Suprapubic skin (tissue), 4 donors: Measurements from ENCODE around the gene VPS41. TPM values are rescaled to one million over a fixed set of nuclear protein-coding genes. Genes with fewer than 3 reads are reported as not detected.

Experiments
- DNase-seq, 2 donors: peaks; one replicate each; pipeline ENCODE4 v3.0.0-alpha.2; 2019; ENCODE audit warnings: low spot score in 2 of 2
- H3K27ac ChIP-seq: fragments of 200-600 bp; sonication (generic); one replicate; pipeline ENCODE4 v1.5.1; 2019
- H3K27me3 ChIP-seq: fragments of 200-600 bp; sonication (generic); one replicate; pipeline ENCODE4 v1.5.1; 2019
- H3K36me3 ChIP-seq: fragments of 200-600 bp; sonication (generic); one replicate; pipeline ENCODE4 v1.5.1; 2019
- H3K4me1 ChIP-seq: fragments of 200-600 bp; sonication (generic); one replicate; pipeline ENCODE4 v1.5.1; 2019
- H3K4me3 ChIP-seq: fragments of 200-600 bp; sonication (generic); one replicate; pipeline ENCODE4 v1.5.1; 2019; ENCODE audit warnings: mild to moderate bottlenecking
- H3K9me3 ChIP-seq: fragments of 200-600 bp; sonication (generic); one replicate; pipeline ENCODE4 v1.5.1; 2019
- EP300 ChIP-seq: sonication (generic); formaldehyde crosslinking; IDR thresholded peaks from one replicate; pipeline ENCODE4 v1.6.1; 2017; ENCODE audit warnings: antibody characterized with exemption
- POLR2A ChIP-seq, 2 donors: fragments of 450-650 bp; IDR thresholded peaks; one replicate each; pipeline ENCODE4 v1.6.1; 2017; ENCODE audit warnings: antibody characterized with exemption in 2 of 2, mild to moderate bottlenecking in 2 of 2, moderate library complexity in 2 of 2
- POLR2AphosphoS5 ChIP-seq, 3 donors: sonication (generic); formaldehyde crosslinking; IDR thresholded peaks; one replicate each; pipeline ENCODE4 v1.6.1; 2017; ENCODE audit warnings: antibody characterized with exemption in 3 of 3
- WGBS: methylation state at CpG from one replicate; pipeline ENCODE4 v1.1.5; 2018; 5-methylcytosine and 5-hydroxymethylcytosine counted together
- total RNA-seq, 4 donors: library from RNA; depleted of rRNA; stranded (reverse); fragments of >200 nt; gene quantifications; one replicate each; pipeline ENCODE4 v1.1.0, GENCODE V29; 2016
- TF ChIP-seq, protein P1 (sequence below), 2 donors: fragments of 200-600 bp in 1 of 2; fragments of 450-650 bp in 1 of 2; sonication (generic) in 1 of 2; IDR thresholded peaks; one replicate each; pipeline ENCODE4 v1.5.1; 2016 to 2019; ENCODE audit warnings: antibody characterized with exemption in 2 of 2, mild to moderate bottlenecking in 1 of 2, moderate library complexity in 1 of 2

The VPS41 gene
- total RNA-seq, 4 donors from 2014 or later = 28.6 to 65.5 (median 38.1) TPM

DNA sequence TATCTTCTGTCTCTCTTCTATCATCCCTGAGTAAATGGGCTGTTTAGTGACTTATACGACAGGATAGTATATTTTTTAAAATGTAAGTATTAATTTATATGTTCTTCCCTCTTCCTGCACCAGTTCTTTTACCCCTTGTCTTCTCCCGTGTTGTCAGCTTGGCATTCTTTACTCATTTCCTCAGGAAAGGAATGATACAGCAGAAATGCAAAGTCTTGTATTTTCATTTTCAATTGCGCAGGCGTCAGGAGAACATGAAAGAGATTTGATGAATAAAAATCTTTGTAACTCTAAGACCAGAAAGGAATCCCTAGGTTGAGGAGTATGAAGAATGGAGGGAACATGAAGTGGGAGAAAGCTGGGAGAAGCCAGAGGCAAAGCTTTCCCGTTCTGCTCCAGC lies 18.8 kb upstream of the VPS41 start:
- WGBS = 69% methylated on average over 5 of the region's 5 CpGs
- H3K27me3 ChIP-seq = no peaks in the 10 kb centered on the region
- no peak for TF ChIP-seq POLR2A (IDR thresholded peaks at IDR 0.05)
- H3K4me1 ChIP-seq = no peaks in the 10 kb centered on the region
- no peak for DNase-seq
- no peaks in the 10 kb centered on the region for H3K36me3 ChIP-seq
- no peaks in the 10 kb centered on the region for H3K9me3 ChIP-seq
- H3K27ac ChIP-seq = no peak overlapping the region
- H3K4me3 ChIP-seq = no peak overlapping the region

DNA sequence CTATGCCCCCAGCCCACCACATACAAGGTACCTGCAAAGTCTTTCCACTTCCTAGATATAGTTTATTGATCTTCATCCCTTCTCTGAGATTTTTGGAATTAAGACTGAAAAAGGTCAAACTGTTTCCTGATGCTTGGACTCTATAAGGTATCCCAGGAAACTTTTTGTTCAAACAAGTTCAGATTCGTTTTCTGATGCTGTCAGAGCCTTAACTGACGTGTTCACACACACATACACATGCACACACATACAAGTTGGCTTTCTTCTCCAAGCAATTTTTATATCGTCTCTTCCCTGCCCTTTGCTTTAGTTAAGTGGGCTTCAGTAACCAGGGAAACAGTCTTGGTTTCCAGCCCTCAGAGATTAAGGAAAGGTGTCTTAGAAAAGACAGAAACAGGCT lies 11.7 kb upstream of the VPS41 start:
- no peak overlapping the region for H3K4me3 ChIP-seq
- no peaks in the 10 kb centered on the region for H3K27me3 ChIP-seq
- H3K36me3 ChIP-seq = no peaks in the 10 kb centered on the region
- TF ChIP-seq EP300 (no peak), POLR2A (IDR thresholded peaks at IDR 0.05) (no peak), POLR2AphosphoS5 (IDR thresholded peaks at IDR 0.05) (no peak)
- TF ChIP-seq, protein P1, sequence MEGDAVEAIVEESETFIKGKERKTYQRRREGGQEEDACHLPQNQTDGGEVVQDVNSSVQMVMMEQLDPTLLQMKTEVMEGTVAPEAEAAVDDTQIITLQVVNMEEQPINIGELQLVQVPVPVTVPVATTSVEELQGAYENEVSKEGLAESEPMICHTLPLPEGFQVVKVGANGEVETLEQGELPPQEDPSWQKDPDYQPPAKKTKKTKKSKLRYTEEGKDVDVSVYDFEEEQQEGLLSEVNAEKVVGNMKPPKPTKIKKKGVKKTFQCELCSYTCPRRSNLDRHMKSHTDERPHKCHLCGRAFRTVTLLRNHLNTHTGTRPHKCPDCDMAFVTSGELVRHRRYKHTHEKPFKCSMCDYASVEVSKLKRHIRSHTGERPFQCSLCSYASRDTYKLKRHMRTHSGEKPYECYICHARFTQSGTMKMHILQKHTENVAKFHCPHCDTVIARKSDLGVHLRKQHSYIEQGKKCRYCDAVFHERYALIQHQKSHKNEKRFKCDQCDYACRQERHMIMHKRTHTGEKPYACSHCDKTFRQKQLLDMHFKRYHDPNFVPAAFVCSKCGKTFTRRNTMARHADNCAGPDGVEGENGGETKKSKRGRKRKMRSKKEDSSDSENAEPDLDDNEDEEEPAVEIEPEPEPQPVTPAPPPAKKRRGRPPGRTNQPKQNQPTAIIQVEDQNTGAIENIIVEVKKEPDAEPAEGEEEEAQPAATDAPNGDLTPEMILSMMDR (IDR thresholded peaks at IDR 0.05) = no peak
- no peaks in the 10 kb centered on the region for H3K9me3 ChIP-seq
- WGBS = 55% methylated on average over 3 of the region's 3 CpGs
- DNase-seq = no peak
- H3K27ac ChIP-seq = no peak overlapping the region
- H3K4me1 ChIP-seq = no peaks in the 10 kb centered on the region

GRCh38 chr7:38916396-38916795 lies 7.4 kb upstream of the VPS41 start:
- Histone ChIP-seq H3K27ac (no peak overlapping the region), H3K27me3 (no peaks in the 10 kb centered on the region), H3K36me3 (no peaks in the 10 kb centered on the region), H3K4me3 (no peak overlapping the region), H3K9me3 (no peaks in the 10 kb centered on the region), H3K4me1 (no peaks in the 10 kb centered on the region)
- DNase-seq = no peak
- 90% methylated on average over 1 of the region's 1 CpG for WGBS
- TF ChIP-seq EP300 = no peak

DNA sequence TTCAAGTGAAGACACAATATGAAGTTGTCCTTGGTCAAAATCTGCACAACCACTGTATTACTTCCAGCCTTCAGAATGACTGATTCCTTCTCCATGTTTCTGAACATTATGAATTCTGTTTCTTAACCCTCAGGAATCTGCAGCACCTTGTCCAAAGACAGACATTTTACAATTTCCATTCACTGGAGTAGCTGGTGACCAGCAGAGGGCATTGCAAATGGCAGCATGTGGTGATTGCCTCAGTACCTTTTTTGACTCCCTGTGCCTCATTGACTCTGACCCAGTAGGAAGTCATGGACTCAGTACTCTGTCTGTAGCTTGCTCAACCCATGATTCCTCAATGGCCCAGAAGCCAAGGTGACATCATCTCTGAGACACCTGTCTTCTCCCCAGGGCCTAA lies 879 bp upstream of the VPS41 start:
- H3K27me3 ChIP-seq = no peaks in the 10 kb centered on the region
- no peak for DNase-seq
- no peaks in the 10 kb centered on the region for H3K36me3 ChIP-seq
- H3K9me3 ChIP-seq = no peaks in the 10 kb centered on the region
- H3K4me3 ChIP-seq = no peak overlapping the region
- no peak for TF ChIP-seq EP300
- TF ChIP-seq POLR2AphosphoS5 (IDR thresholded peaks at IDR 0.05) = no peak
- TF ChIP-seq, protein P1 (IDR thresholded peaks at IDR 0.05) = no peak
- no peak for TF ChIP-seq POLR2A (IDR thresholded peaks at IDR 0.05)
- H3K27ac ChIP-seq = no peak overlapping the region
- peaks cover 17% of the 10 kb centered on the region for H3K4me1 ChIP-seq

GRCh38 chr7:38907766-38908165 lies 1.2 kb downstream of the VPS41 start:
- TF ChIP-seq, protein P1 (IDR thresholded peaks at IDR 0.05) = no peak
- TF ChIP-seq EP300 (no peak), POLR2AphosphoS5 (IDR thresholded peaks at IDR 0.05) (no peak), POLR2A (IDR thresholded peaks at IDR 0.05) (no peak)
- Histone ChIP-seq H3K4me3 (no peak overlapping the region), H3K4me1 (peaks cover 17% of the 10 kb centered on the region), H3K27me3 (no peaks in the 10 kb centered on the region), H3K27ac (no peak overlapping the region), H3K9me3 (no peaks in the 10 kb centered on the region), H3K36me3 (no peaks in the 10 kb centered on the region)
- WGBS = 33% methylated on average over 1 of the region's 1 CpG
- no peak for DNase-seq

GRCh38 chr7:38907066-38907465 lies 1.9 kb downstream of the VPS41 start:
- no peak for DNase-seq
- 86% methylated on average over 3 of the region's 3 CpGs for WGBS
- H3K27me3 ChIP-seq = no peaks in the 10 kb centered on the region

DNA sequence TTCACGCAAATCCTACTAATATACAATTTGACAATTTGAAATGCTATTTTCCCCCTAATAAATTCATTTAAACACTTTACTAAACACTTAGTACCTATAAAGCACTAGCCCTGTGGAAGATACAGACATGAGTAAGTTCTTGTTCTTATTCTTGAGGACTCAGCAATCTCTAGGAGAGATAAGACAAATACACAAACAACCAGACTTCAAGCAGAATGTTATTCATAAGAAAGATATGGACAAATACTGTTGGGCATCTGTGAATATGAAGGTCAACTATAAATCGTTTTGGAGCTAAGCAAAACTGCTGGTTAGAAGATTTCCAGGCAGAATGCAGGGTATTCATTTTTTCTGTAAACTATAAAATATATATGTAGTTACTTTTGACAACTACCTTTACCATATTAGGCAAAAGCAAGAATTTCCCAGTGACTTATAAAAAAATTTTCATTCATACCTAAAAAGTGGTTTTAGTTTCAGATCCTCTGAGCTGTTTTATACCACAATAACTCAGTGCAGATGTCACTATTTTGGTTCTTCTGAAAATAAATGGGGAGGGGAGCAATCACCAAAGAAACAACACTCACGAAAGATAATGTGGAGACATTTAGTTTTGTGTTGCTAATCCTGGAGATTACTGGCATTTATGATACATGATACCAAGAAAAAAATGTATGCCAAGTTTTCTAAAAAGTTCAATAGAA lies 3.8 kb downstream of the VPS41 start:
- H3K27me3 ChIP-seq = no peaks in the 10 kb centered on the region

More at GRCh38 chr7:38907066-38907465, 1.9 kb downstream of the VPS41 start:
- no peaks in the 10 kb centered on the region for H3K36me3 ChIP-seq
- TF ChIP-seq POLR2AphosphoS5 (IDR thresholded peaks at IDR 0.05) = no peak
- TF ChIP-seq EP300 = no peak
- H3K27ac ChIP-seq = no peak overlapping the region
- H3K4me3 ChIP-seq = no peak overlapping the region
- peaks cover 21% of the 10 kb centered on the region for H3K4me1 ChIP-seq
- H3K9me3 ChIP-seq = no peaks in the 10 kb centered on the region

More for the DNA sequence above, 3.8 kb downstream of the VPS41 start:
- H3K4me1 ChIP-seq = peaks cover 21% of the 10 kb centered on the region
- H3K36me3 ChIP-seq = no peaks in the 10 kb centered on the region
- H3K9me3 ChIP-seq = no peaks in the 10 kb centered on the region
- no peak for DNase-seq
- H3K27ac ChIP-seq = no peak overlapping the region
- WGBS = 80% methylated on average over 3 of the region's 3 CpGs
- no peak overlapping the region for H3K4me3 ChIP-seq
- TF ChIP-seq POLR2A (IDR thresholded peaks at IDR 0.05) (no peak), POLR2AphosphoS5 (IDR thresholded peaks at IDR 0.05) (no peak), EP300 (no peak)
- TF ChIP-seq, protein P1 (IDR thresholded peaks at IDR 0.05) = no peak
